Fibroblast of villous mesenchyme (primary cell): ENCODE data around the gene TFF3. TPM values are rescaled to one million over a fixed set of nuclear protein-coding genes. Genes with fewer than 3 reads are reported as not detected.

Source experiments
- DNase-seq: peaks from one replicate; pipeline ENCODE4 v3.0.0-alpha.2; 2010; ENCODE audit warnings: low read depth
- H3K4me3 ChIP-seq: 2 replicates; pipeline ENCODE4 v1.5.1; 2011; ENCODE audit warnings: low read depth, mild to moderate bottlenecking, low read length
- total RNA-seq: library from RNA; depleted of rRNA; stranded (reverse); fragments of >200 nt; gene quantifications from 2 replicates; pipeline ENCODE4 v1.2.3, GENCODE V29; 2012
- TF ChIP-seq, protein P1 (sequence below): IDR thresholded peaks from 2 replicates; pipeline ENCODE4 v1.5.1; 2012; ENCODE audit warnings: low read depth, mild to moderate bottlenecking, low read length; ENCODE audit not compliant: insufficient read depth

The TFF3 gene
- total RNA-seq, 1 donor: not detected

DNA sequence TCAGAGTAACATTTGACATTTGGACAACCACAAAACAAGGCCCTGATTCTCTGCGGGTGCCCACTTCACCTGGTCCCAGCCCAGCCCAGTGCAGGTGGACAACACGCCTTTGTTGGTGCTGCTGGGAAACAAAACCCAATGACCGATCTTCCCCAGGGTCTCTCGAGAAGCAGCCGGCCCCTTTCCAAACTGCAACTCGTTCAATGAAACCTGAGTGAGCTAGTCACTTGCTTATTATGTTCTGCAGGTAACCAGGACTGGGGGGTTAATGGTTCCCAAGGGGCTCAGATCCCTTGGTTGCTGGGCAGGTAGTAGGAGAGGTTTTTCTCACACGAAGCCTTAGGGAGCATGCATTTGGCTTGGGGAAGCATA is 53.4 kb downstream of the TFF3 start:
- H3K4me3 ChIP-seq: no peak overlapping the region
- TF ChIP-seq, protein P1, sequence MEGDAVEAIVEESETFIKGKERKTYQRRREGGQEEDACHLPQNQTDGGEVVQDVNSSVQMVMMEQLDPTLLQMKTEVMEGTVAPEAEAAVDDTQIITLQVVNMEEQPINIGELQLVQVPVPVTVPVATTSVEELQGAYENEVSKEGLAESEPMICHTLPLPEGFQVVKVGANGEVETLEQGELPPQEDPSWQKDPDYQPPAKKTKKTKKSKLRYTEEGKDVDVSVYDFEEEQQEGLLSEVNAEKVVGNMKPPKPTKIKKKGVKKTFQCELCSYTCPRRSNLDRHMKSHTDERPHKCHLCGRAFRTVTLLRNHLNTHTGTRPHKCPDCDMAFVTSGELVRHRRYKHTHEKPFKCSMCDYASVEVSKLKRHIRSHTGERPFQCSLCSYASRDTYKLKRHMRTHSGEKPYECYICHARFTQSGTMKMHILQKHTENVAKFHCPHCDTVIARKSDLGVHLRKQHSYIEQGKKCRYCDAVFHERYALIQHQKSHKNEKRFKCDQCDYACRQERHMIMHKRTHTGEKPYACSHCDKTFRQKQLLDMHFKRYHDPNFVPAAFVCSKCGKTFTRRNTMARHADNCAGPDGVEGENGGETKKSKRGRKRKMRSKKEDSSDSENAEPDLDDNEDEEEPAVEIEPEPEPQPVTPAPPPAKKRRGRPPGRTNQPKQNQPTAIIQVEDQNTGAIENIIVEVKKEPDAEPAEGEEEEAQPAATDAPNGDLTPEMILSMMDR: no peak
- no peak for DNase-seq

Other genes starting within 250 kb of the TFF3 start
- gene UMODL1, start 244.1 kb downstream of the TFF3 start, total RNA-seq: under 0.01 TPM in 1 of 2 replicates, not detected in the other
- 0.43 and 0.97 TPM in 2 replicates for gene ABCG1, start 96.3 kb downstream of the TFF3 start, total RNA-seq
- not detected in 2 replicates for gene TFF2, start 35.6 kb upstream of the TFF3 start, total RNA-seq
- not detected in 2 replicates for gene TFF1, start 51.1 kb upstream of the TFF3 start, total RNA-seq
- gene TMPRSS3, start 80.6 kb upstream of the TFF3 start, total RNA-seq: not detected in 2 replicates
- gene UBASH3A, start 88.5 kb upstream of the TFF3 start, total RNA-seq: not detected in 2 replicates
- not detected in 2 replicates for gene RSPH1, start 180.8 kb upstream of the TFF3 start, total RNA-seq
- 0.97 and 1.7 TPM in 2 replicates for gene SLC37A1, start 198.4 kb upstream of the TFF3 start, total RNA-seq